K562 (cell line): ENCODE data around the gene TMC1. TPM values are rescaled to one million over a fixed set of nuclear protein-coding genes. Genes with fewer than 3 reads are reported as not detected.

Source experiments
- ATAC-seq: fragments of 200-7000 bp; cut with Tn5 transposase; 3 replicates; pipeline ENCODE4 v1.9.1; 2020; ENCODE audit warnings: moderate library complexity
- BruUV-seq: library from RNA; stranded (reverse); fragments of 400-500 nt; replicated peaks from 2 replicates; lab custom pipeline; 2021; lab: Mats Ljungman, UMichigan
- CTCF ChIA-PET: fragments of 300-600 bp; formaldehyde crosslinking; extraction: SDS; loops from one replicate; lab custom pipeline; 2021; ENCODE audit warnings: low intra/inter-chr PET ratio; lab: Yijun Ruan, JAX
- POLR2A ChIA-PET: fragments of 300-600, 350-650 bp; sonication (Branson Sonifier 250); formaldehyde crosslinking; extraction: SDS; loops from one replicate; lab custom pipeline; 2021; ENCODE audit warnings: antibody characterized with exemption, inconsistent platforms; lab: Yijun Ruan, JAX
- DNase-seq, 4 experiments: peaks; one replicate each; pipeline versions ENCODE4 v3.0.0 to v3.0.0-alpha.2; 2011 to 2018; ENCODE audit warnings: low spot score in 3 of 4, mixed read lengths in 3 of 4; ENCODE audit errors: extremely low read depth in 1 of 4
- FAIRE-seq: peaks from 2 replicates; lab custom pipeline; 2011; peaks lifted over from hg19 to GRCh38; lab: Jason Lieb, UNC
- H2AFZ ChIP-seq: 2 replicates; pipeline ENCODE4 v1.6.0; 2011; ENCODE audit warnings: low read depth, low read length, control low read depth, inconsistent platforms
- H3K27ac ChIP-seq: fragments of 200-600 bp; 3 replicates; pipeline ENCODE4 v1.8.0; 2011; ENCODE audit warnings: low read depth, mild to moderate bottlenecking, control low read depth, inconsistent platforms, low read length, moderate library complexity, mixed read lengths; ENCODE audit errors: extremely low read depth
- H3K27me3 ChIP-seq, 2 experiments: fragments of 300-600 bp in 1 of 2; 2 replicates in 1 of 2; 3 replicates in 1 of 2; pipeline versions ENCODE4 v1.6.0 to v1.8.0; 2011; ENCODE audit warnings: inconsistent platforms in 2 of 2, low read length in 2 of 2, mild to moderate bottlenecking in 1 of 2, mixed read lengths in 1 of 2, moderate library complexity in 1 of 2; ENCODE audit not compliant: control insufficient read depth in 2 of 2, insufficient read depth in 2 of 2
- H3K36me3 ChIP-seq: fragments of 300-600 bp; 3 replicates; pipeline ENCODE4 v1.8.0; 2011; ENCODE audit warnings: mild to moderate bottlenecking, low read length, inconsistent platforms; ENCODE audit not compliant: control insufficient read depth, insufficient read depth
- H3K4me1 ChIP-seq, 2 experiments: fragments of 200-600 bp in 1 of 2; replicated peaks in 1 of 2; 2 replicates in 1 of 2; 3 replicates in 1 of 2; pipeline versions ENCODE4 v1.5.1 to v1.8.0; 2011; ENCODE audit warnings: inconsistent platforms in 2 of 2, low read length in 2 of 2, mild to moderate bottlenecking in 1 of 2, mixed read lengths in 1 of 2, moderate library complexity in 1 of 2; ENCODE audit not compliant: control insufficient read depth in 2 of 2, insufficient read depth in 2 of 2
- H3K4me2 ChIP-seq: 2 replicates; pipeline ENCODE4 v1.6.1; 2011; ENCODE audit warnings: low read length, control low read depth, inconsistent platforms, mixed read lengths; ENCODE audit not compliant: insufficient read depth
- H3K4me3 ChIP-seq: fragments of 200-600 bp; sonication (generic), shearing (Covaris generic); 2 replicates; pipeline ENCODE4 v1.5.1; 2016; ENCODE audit warnings: control low read depth, inconsistent platforms
- H3K79me2 ChIP-seq: fragments of 200-600 bp; 3 replicates; pipeline ENCODE4 v1.8.0; 2011; ENCODE audit warnings: low read length, inconsistent platforms; ENCODE audit not compliant: control insufficient read depth, insufficient read depth
- H3K9ac ChIP-seq, 2 experiments: 2 replicates each; pipeline versions ENCODE4 v1.6.0 to v1.6.1; 2011; ENCODE audit warnings: low read depth in 2 of 2, low read length in 2 of 2, control low read depth in 1 of 2, inconsistent platforms in 1 of 2, mild to moderate bottlenecking in 1 of 2, mixed read lengths in 1 of 2; ENCODE audit not compliant: insufficient read depth in 1 of 2
- H3K9me1 ChIP-seq: one replicate; pipeline ENCODE4 v1.6.0; 2011; ENCODE audit warnings: inconsistent platforms, mild to moderate bottlenecking, low read length, moderate library complexity; ENCODE audit not compliant: control insufficient read depth, insufficient read depth
- H3K9me3 ChIP-seq: replicated peaks from 2 replicates; pipeline ENCODE4 v1.5.1; 2011; ENCODE audit warnings: low read depth, low read length, inconsistent platforms; ENCODE audit not compliant: control insufficient read depth, insufficient read depth
- H4K20me1 ChIP-seq: replicated peaks from 2 replicates; pipeline ENCODE4 v1.6.1; 2011; ENCODE audit warnings: low read length, inconsistent platforms, mixed read lengths; ENCODE audit not compliant: control insufficient read depth, insufficient read depth
- CREB5 ChIP-seq: fragments of 250-450 bp; sonication (Bioruptor Pico); IDR thresholded peaks from 2 replicates; pipeline ENCODE4 v1.5.0; 2020; ENCODE audit warnings: mild to moderate bottlenecking
- FOXJ3 ChIP-seq: sonication (generic); formaldehyde crosslinking; IDR thresholded peaks from 2 replicates; pipeline ENCODE4 v1.4.0; 2020; ENCODE audit warnings: mild to moderate bottlenecking, missing genetic modification reagents
- POLR2B ChIP-seq: fragments of 450-650 bp; IDR thresholded peaks from 2 replicates; pipeline ENCODE4 v1.6.1; 2018; ENCODE audit warnings: low read depth; ENCODE audit not compliant: partially characterized antibody
- STAG1 ChIP-seq: sonication (generic); formaldehyde crosslinking; IDR thresholded peaks from 2 replicates; pipeline ENCODE4 v1.5.0; 2020; ENCODE audit warnings: missing genetic modification reagents, borderline replicate concordance
- ZKSCAN1 ChIP-seq: fragments of 150-350 bp; IDR thresholded peaks from 2 replicates; pipeline ENCODE4 v1.6.1; 2016; ENCODE audit warnings: low read depth, low read length
- WGBS: fragments of 100-300 bp; shearing (Covaris generic); methylation state at CpG from one replicate; pipeline ENCODE4 v1.1.6; 2016; ENCODE audit warnings: low coverage, mixed read lengths; ENCODE audit not compliant: insufficient coverage; ENCODE audit errors: missing lambda C conversion rate; 5-methylcytosine and 5-hydroxymethylcytosine counted together
- in situ Hi-C: fragments of 300-500 bp; cut with MboI; formaldehyde crosslinking; loops from 4 replicates; pipeline ENCODE4 v1.15.0; 2018; ENCODE audit warnings: inconsistent platforms, mixed read lengths
- intact Hi-C: fragments of 100-400 bp; cut with micrococcal nuclease; formaldehyde crosslinking; loops from 2 replicates; pipeline ENCODE4 v1.14.2; 2022
- polyA plus RNA-seq, 8 experiments: library from polyadenylated mRNA; depleted of rRNA in 4 of 8; stranded (reverse) in 5 of 8; unstranded in 3 of 8; fragments of >200 nt; fragmentation: Nextera tagmentation in 2 of 8; fragmentation: Illumina TruSeq in 1 of 8; extraction: Ambion mirVana in 2 of 8; extraction: Trizol in 1 of 8; gene quantifications; 2 replicates each; pipeline versions ENCODE4 v1.2.1 to v1.2.3, GENCODE V29; 2011 to 2014; ENCODE audit warnings: inconsistent platforms in 1 of 8, missing spikeins in 1 of 8
- total RNA-seq, 7 experiments: library from RNA; depleted of rRNA in 6 of 7; stranded (reverse); fragments of >200 nt in 6 of 7; fragmentation: Illumina TruSeq in 2 of 7; extraction: Trizol in 2 of 7; gene quantifications; 2 replicates each; pipeline versions ENCODE4 v1.2.1 to v1.2.3, GENCODE V29; 2011 to 2021; ENCODE audit warnings: low replicate concordance in 1 of 7

TMC1 gene
- total and polyA plus RNA-seq, 9 of the 15 experiments (the other 6 are each of a cell fraction or from before 2014, with no cell fraction given): 0.10 to 0.15 TPM; not detected in 7

GRCh38 chr9:72590824-72591223 is 69.4 kb downstream of the TMC1 start:
- intact Hi-C loops (loop anchor here (5.0 to 10.0 kb wide), 3 partner anchors 49 to 234 kb away; no protein-coding TSS in a partner anchor), in situ Hi-C loops (loop anchor here (5.0 to 10.0 kb wide), 2 partner anchors 309 to 556 kb away; no protein-coding TSS in a partner anchor)
- Histone ChIP-seq H3K9ac (no peak overlapping the region), H3K9me3 (no peaks in the 10 kb centered on the region), H3K4me2 (no peak overlapping the region)
- POLR2A ChIA-PET: interaction anchor here (1.1 to 1.5 kb wide), 4 partner anchors 9 to 228 kb away, joined by 3 to 8 read pairs (median 4); partner anchors contain the start of gene ZFAND5
- TF ChIP-seq ZKSCAN1: no peak
- no peak for TF ChIP-seq CREB5 (CRISPR knock-in tag)
- TF ChIP-seq FOXJ3 (CRISPR knock-in tag): no peak
- TF ChIP-seq POLR2B: no peak
- no peak for TF ChIP-seq STAG1
- TF ChIP-seq, all 486 proteins: peak for 0
- CTCF ChIA-PET: no interaction called here
- Histone ChIP-seq H3K4me1 (peaks cover 0 to 11% of the 10 kb centered on the region in 2 experiments; a peak in 3 of 5 replicates), H3K79me2 (no peaks in the 10 kb centered on the region), H3K4me3 (no peak overlapping the region), H3K27ac (no peak overlapping the region), H3K36me3 (no peaks in the 10 kb centered on the region), H3K27me3 (no peaks in the 10 kb centered on the region), H2AFZ (no peak overlapping the region), H3K9me1 (no peaks in the 10 kb centered on the region), H4K20me1 (no peaks in the 10 kb centered on the region)
- ATAC-seq (no peak), DNase-seq (no peak), FAIRE-seq (no peak)
- BruUV-seq: no TSS peak
- 80% methylated on average over 1 of the region's 3 CpGs for WGBS
